Right lobe of liver (tissue), 6 donors: ENCODE data around the gene BCR. TPM values are rescaled to one million over a fixed set of nuclear protein-coding genes. Genes with fewer than 3 reads are reported as not detected.

Experiments
- ATAC-seq, 4 donors: fragments of 200-7000 bp; cut with Tn5 transposase; one replicate each; pipeline ENCODE4 v1.9.1; 2020; ENCODE audit warnings: mild to moderate bottlenecking in 4 of 4, moderate library complexity in 4 of 4
- DNase-seq, 3 donors: peaks; one replicate each; pipeline ENCODE4 v3.0.0-alpha.2; 2020
- H3K27ac ChIP-seq, 3 donors: fragments of 200-600 bp; one replicate each; pipeline ENCODE4 v1.8.0; 2022
- H3K27me3 ChIP-seq, 2 donors: fragments of 200-600 bp; one replicate each; pipeline ENCODE4 v1.8.0; 2022
- H3K36me3 ChIP-seq, 4 donors: fragments of 200-600 bp; sonication (generic) in 1 of 4; one replicate each; pipeline versions ENCODE4 v1.5.1 to v1.8.0; 2017 to 2022; ENCODE audit warnings: control low read depth in 1 of 4
- H3K4me1 ChIP-seq, 4 donors: fragments of 200-600 bp; sonication (generic) in 1 of 4; one replicate each; pipeline versions ENCODE4 v1.5.1 to v1.8.0; 2017 to 2022; ENCODE audit warnings: control low read depth in 1 of 4
- H3K4me3 ChIP-seq, 3 donors: fragments of 200-600 bp; one replicate each; pipeline ENCODE4 v1.8.0; 2022
- H3K9me3 ChIP-seq, 4 donors: fragments of 200-600 bp; sonication (generic) in 1 of 4; one replicate each; pipeline versions ENCODE4 v1.5.1 to v1.8.0; 2017 to 2022; ENCODE audit warnings: control low read depth in 1 of 4
- CTCF ChIP-seq, 4 donors: fragments of 200-600 bp in 3 of 4; fragments of 450-650 bp in 1 of 4; IDR thresholded peaks; one replicate each; pipeline versions ENCODE4 v1.5.1 to v1.8.0; 2016 to 2022; ENCODE audit warnings: antibody characterized with exemption in 4 of 4, mild to moderate bottlenecking in 2 of 4
- POLR2A ChIP-seq: fragments of 450-650 bp; IDR thresholded peaks from one replicate; pipeline ENCODE4 v1.6.1; 2017; ENCODE audit warnings: antibody characterized with exemption, mild to moderate bottlenecking
- WGBS: methylation state at CpG from one replicate; pipeline ENCODE4 v1.1.6; 2018; ENCODE audit warnings: low coverage, low lambda C conversion rate; ENCODE audit not compliant: insufficient coverage; ENCODE audit errors: missing lambda C conversion rate; 5-methylcytosine and 5-hydroxymethylcytosine counted together
- intact Hi-C, 2 donors: fragments of 100-400 bp; cut with DNase I; formaldehyde crosslinking; loops; one replicate each; pipeline versions ENCODE4 v1.11.2 to v1.14.1; 2022
- total RNA-seq, 6 experiments: library from RNA; depleted of rRNA in 2 of 6; stranded (reverse); fragments of >200 nt in 2 of 6; fragmentation: NEBNext Ultra II Directional in 3 of 6; extraction: Animal tissue kit (Norgen Biotek cat#: 25700) in 3 of 6; gene quantifications; one replicate each; pipeline versions ENCODE4 v1.1.0 to v1.2.4, GENCODE V29; 2016 to 2023
- donor health status: DM: no; HTN: yes; CAD: no.
- donor health status: DM: no; HTN: no; CAD: no.
- donor health status: DM: no; HTN: no; CAD: no.
- donor health status: DM: no; HTN: yes; CAD: no.
- donor health status: DM: no; HTN: yes; CAD: no.

Gene BCR
- total RNA-seq, 6 experiments from 2014 or later, result 22.7 to 28.8 (median 24.3) TPM

DNA sequence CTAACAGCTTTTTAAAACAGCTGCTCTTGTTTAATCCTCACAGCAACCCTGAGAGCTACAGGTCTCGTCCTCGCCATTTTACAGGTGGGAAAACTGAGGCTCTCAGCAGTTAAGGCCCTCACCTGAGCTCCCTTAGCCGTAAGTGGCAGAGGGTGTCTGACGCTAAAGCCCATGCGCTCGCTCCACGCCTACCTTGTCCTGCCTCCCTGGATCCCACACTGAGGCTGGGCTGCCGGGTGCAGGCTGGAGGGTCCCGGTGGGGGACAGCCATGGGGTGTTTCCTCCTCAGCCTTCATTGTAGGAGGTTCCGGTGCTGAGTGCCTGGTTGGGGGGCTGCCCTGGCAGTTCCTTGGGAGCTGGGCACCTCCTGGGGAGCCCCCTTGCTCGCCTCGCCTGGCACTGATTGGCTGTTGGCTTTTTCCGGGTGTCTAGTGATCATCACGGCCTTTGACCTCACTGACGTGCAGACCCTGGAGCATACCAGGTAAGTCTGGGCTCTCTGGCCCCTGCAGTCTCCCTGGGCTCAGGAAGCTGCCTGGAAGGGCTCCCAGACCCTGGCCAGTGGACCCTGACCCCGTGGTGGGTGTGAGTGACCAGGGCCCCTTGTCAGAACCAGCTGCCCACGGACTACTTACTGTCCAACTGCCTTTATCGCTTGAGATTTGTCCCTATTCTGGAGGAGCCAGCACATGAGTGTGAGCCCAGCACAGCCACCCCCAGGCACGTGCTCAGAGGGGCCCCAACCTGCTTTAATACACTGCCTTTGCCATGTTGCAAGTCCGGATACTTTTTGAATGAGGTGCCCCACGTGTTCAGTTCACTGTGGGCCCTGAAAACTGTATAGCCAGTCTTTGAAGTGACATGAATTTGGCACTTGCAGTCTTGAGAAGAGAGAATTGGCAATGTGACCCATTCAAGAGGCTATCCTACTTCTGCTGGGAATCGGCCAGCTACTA is 22.5 kb upstream of the BCR start:
- WGBS, result 73% methylated on average over 6 of the region's 22 CpGs
- ATAC-seq (no peak), DNase-seq (peak in 1 of 3 donors; percentile 49)
- intact Hi-C loops, result no loop called here
- no peak for TF ChIP-seq CTCF (IDR thresholded peaks at IDR 0.05)
- no peak for TF ChIP-seq POLR2A
- no peak overlapping the region for H3K27ac ChIP-seq
- no peaks in the 10 kb centered on the region for H3K36me3 ChIP-seq
- H3K4me1 ChIP-seq, result peaks cover 0 to 6% (median 0%) of the 10 kb centered on the region in 4 donors
- H3K9me3 ChIP-seq, result no peaks in the 10 kb centered on the region
- H3K27me3 ChIP-seq, result no peaks in the 10 kb centered on the region
- H3K4me3 ChIP-seq, result no peak overlapping the region

DNA sequence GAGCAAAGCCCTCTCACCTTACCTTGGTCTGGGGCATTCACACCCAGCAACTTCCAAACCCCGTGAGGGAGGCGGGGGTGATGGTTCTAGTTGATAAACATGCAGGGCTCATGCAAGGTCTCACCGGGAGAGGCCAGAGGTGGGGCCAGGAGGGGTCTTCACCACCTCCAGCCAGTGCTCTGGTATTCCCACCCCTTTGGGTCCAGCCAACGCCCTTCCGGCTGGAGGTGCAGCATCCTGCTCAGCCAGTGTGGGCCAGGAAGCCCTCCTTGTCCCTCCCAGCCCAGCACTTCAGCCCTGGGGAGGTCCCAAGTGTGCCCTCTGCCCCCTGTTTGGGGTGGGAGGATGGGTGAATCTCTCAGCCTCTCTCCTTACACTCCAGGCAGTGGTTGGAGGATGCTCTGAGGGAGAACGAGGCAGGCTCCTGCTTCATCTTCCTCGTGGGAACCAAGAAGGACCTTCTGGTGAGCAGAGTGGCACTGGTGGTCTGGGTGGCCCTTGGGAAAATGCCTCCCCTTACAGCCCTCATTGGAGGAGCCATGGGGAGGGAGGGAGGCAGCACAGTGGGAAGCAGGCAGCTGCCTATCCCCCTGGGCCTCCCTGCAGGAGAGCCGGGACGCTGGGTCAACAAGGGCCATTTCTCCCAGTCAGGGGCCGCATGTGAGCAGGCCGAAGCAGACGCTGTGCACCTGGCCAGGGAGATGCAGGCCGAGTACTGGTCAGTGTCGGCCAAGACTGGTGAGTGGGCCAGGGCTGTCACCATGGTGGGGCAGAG is 21.6 kb upstream of the BCR start:
- intact Hi-C loops, result no loop called here
- no peaks in the 10 kb centered on the region for H3K36me3 ChIP-seq
- TF ChIP-seq POLR2A, result no peak
- no peak for TF ChIP-seq CTCF (IDR thresholded peaks at IDR 0.05)
- no peak overlapping the region for H3K4me3 ChIP-seq
- H3K4me1 ChIP-seq, result peaks cover 0 to 12% (median under 1%) of the 10 kb centered on the region in 4 donors
- ATAC-seq, result no peak
- H3K27me3 ChIP-seq, result no peaks in the 10 kb centered on the region
- no peak overlapping the region for H3K27ac ChIP-seq
- no CpG with 5 or more reads among the region's 14 CpGs for WGBS
- peak in 1 of 3 donors; percentile 42 for DNase-seq
- no peaks in the 10 kb centered on the region for H3K9me3 ChIP-seq

DNA sequence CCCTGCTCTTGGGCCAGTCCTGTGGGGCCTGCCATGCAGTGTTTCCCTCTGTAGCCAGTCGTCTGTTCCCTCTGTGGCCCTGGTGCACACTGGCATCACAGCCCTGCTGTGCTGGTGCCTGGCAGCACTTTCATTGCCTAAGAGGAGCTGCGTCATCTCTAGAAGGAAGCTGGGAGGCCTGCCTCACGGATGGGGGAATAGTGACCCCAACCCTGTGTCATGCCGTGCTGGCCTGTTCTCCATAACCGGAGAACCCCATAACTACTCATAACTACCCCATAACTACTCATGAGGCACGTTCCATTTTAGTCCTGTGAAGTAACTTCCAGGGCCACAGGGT is 21.0 kb upstream of the BCR start:
- Histone ChIP-seq H3K9me3 (no peaks in the 10 kb centered on the region), H3K27ac (no peak overlapping the region), H3K4me3 (no peak overlapping the region), H3K27me3 (no peaks in the 10 kb centered on the region), H3K36me3 (no peaks in the 10 kb centered on the region), H3K4me1 (peaks cover 0 to 17% (median 3%) of the 10 kb centered on the region in 4 donors)
- no peak for DNase-seq
- intact Hi-C loops, result no loop called here
- TF ChIP-seq CTCF (IDR thresholded peaks at IDR 0.05), result no peak
- TF ChIP-seq POLR2A, result no peak
- no CpG with 5 or more reads among the region's 6 CpGs for WGBS
- ATAC-seq, result no peak

DNA sequence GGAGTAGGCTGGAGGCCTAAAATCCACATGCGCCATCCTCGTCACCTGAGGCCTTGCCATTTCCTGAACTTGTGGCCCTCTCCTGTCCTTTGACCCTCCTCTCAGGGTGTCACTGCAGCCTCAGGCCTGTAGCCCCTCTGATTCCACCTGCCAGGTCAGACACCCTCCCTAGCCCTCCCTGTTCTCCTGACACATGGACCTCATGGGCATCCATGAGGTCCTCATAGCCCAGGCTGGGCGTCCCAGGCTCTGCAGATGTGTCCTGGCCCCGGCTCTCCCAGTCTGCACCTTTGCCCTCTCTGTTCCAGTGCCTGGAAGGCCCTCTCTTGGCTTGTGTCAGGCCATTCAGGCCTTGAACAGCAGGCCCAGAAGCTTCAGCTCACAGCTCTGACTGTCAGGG is 19.3 kb upstream of the BCR start:
- Histone ChIP-seq H3K4me1 (peaks cover 0 to 31% (median 10%) of the 10 kb centered on the region in 4 donors), H3K36me3 (no peaks in the 10 kb centered on the region), H3K27me3 (no peaks in the 10 kb centered on the region), H3K9me3 (no peaks in the 10 kb centered on the region), H3K4me3 (no peak overlapping the region), H3K27ac (no peak overlapping the region)
- ATAC-seq (no peak), DNase-seq (no peak)
- no peak for TF ChIP-seq CTCF (IDR thresholded peaks at IDR 0.05)
- no peak for TF ChIP-seq POLR2A
- WGBS, result no CpG with 5 or more reads among the region's 4 CpGs
- intact Hi-C loops, result loop anchor here in 1 of 2 donors (10.0 kb wide), 1 partner anchor 224 kb away; no protein-coding TSS in a partner anchor
